Endothelial cell of umbilical vein (primary cell): Measurements from ENCODE around the gene MRPS34. TPM values are rescaled to one million over a fixed set of nuclear protein-coding genes. Genes with fewer than 3 reads are reported as not detected.

Experiments used
- BruUV-seq: library from RNA; stranded (reverse); fragments of 400-500 nt; replicated peaks from 2 replicates; lab custom pipeline; 2021; lab: Mats Ljungman, UMichigan
- CTCF ChIA-PET: fragments of 300-600, 350-600 bp; sonication (Branson Sonifier 250); formaldehyde crosslinking; loops from one replicate; lab custom pipeline; 2021; ENCODE audit warnings: antibody characterized with exemption, inconsistent platforms; lab: Charles Lee
- POLR2A ChIA-PET: fragments of 300-600, 350-600 bp; sonication (Branson Sonifier 250); formaldehyde crosslinking; loops from one replicate; lab custom pipeline; 2021; ENCODE audit warnings: antibody characterized with exemption, inconsistent platforms; lab: Charles Lee
- DNase-seq: peaks from one replicate; pipeline ENCODE4 v3.0.0-alpha.2; 2011; ENCODE audit warnings: low read depth, low spot score
- FAIRE-seq: peaks from 2 replicates; lab custom pipeline; 2011; peaks lifted over from hg19 to GRCh38; lab: Jason Lieb, UNC
- H2AFZ ChIP-seq: 2 replicates; pipeline ENCODE4 v1.6.0; 2012; ENCODE audit warnings: low read depth, low read length, control low read depth, inconsistent platforms
- H3K27ac ChIP-seq: 2 replicates; pipeline ENCODE4 v1.5.1; 2011; ENCODE audit warnings: low read depth, mild to moderate bottlenecking, control low read depth, low read length, moderate library complexity; ENCODE audit not compliant: insufficient read depth
- H3K27me3 ChIP-seq, 2 experiments: 2 replicates each; pipeline versions ENCODE4 v1.6.0 to v1.6.1; 2011; ENCODE audit warnings: low read length in 2 of 2, mixed read lengths in 1 of 2; ENCODE audit not compliant: control insufficient read depth in 2 of 2, insufficient read depth in 2 of 2
- H3K36me3 ChIP-seq, 2 experiments: 2 replicates in 1 of 2; 3 replicates in 1 of 2; pipeline ENCODE4 v1.5.1; 2011; ENCODE audit warnings: low read length in 2 of 2, mild to moderate bottlenecking in 1 of 2, moderate library complexity in 1 of 2; ENCODE audit not compliant: control insufficient read depth in 2 of 2, insufficient read depth in 2 of 2; ENCODE audit errors: extremely low read depth in 1 of 2
- H3K4me1 ChIP-seq: 3 replicates; pipeline ENCODE4 v1.5.1; 2011; ENCODE audit warnings: mild to moderate bottlenecking, low read length; ENCODE audit not compliant: control insufficient read depth, insufficient read depth; ENCODE audit errors: extremely low read depth
- H3K4me2 ChIP-seq: 2 replicates; pipeline ENCODE4 v1.6.1; 2011; ENCODE audit warnings: low read length, control low read depth, mixed read lengths; ENCODE audit not compliant: insufficient read depth
- H3K4me3 ChIP-seq, 3 experiments: fragments of 200-600 bp in 1 of 3; sonication (generic), shearing (Covaris generic) in 1 of 3; replicated peaks in 1 of 3; 2 replicates each; pipeline ENCODE4 v1.5.1; 2011 to 2016; ENCODE audit warnings: control low read depth in 3 of 3, low read length in 3 of 3, mild to moderate bottlenecking in 2 of 3, inconsistent platforms in 1 of 3, low read depth in 1 of 3, moderate library complexity in 1 of 3; ENCODE audit not compliant: insufficient read depth in 1 of 3
- H3K79me2 ChIP-seq: 2 replicates; pipeline ENCODE4 v1.6.0; 2012; ENCODE audit warnings: low read length, inconsistent platforms; ENCODE audit not compliant: control insufficient read depth, insufficient read depth
- H3K9ac ChIP-seq: replicated peaks from 2 replicates; pipeline ENCODE3; 2011; ENCODE audit warnings: low read length, control low read depth; ENCODE audit not compliant: insufficient read depth; ENCODE audit errors: extremely low read depth
- H3K9me1 ChIP-seq: replicated peaks from 3 replicates; pipeline ENCODE4 v1.6.0; 2011; ENCODE audit warnings: mild to moderate bottlenecking, low read length; ENCODE audit not compliant: control insufficient read depth, insufficient read depth; ENCODE audit errors: extremely low read depth
- H3K9me3 ChIP-seq: replicated peaks from 2 replicates; pipeline ENCODE4 v1.5.1; 2012; ENCODE audit warnings: low read length, inconsistent platforms; ENCODE audit not compliant: control insufficient read depth, insufficient read depth
- H4K20me1 ChIP-seq: replicated peaks from 2 replicates; pipeline ENCODE3; 2011; ENCODE audit warnings: mild to moderate bottlenecking, low read length; ENCODE audit not compliant: control insufficient read depth, insufficient read depth; ENCODE audit errors: extremely low read depth
- CTCF ChIP-seq, 2 donors: IDR thresholded peaks; 1 replicate in 1 of 2; 2 replicates in 1 of 2; pipeline ENCODE4 v1.5.1; 2011; ENCODE audit warnings: low read length in 2 of 2, mild to moderate bottlenecking in 2 of 2, moderate library complexity in 2 of 2, control low read depth in 1 of 2, inconsistent platforms in 1 of 2, low read depth in 1 of 2; ENCODE audit not compliant: insufficient read depth in 1 of 2; ENCODE audit errors: extremely low read depth in 1 of 2
- EZH2 ChIP-seq: IDR thresholded peaks from 2 replicates; pipeline ENCODE4 v1.6.1; 2012; ENCODE audit warnings: borderline replicate concordance, low read depth, mild to moderate bottlenecking, moderate library complexity, low read length, inconsistent platforms; ENCODE audit not compliant: severe bottlenecking
- FOS ChIP-seq: IDR thresholded peaks from 2 replicates; pipeline ENCODE4 v1.6.1; 2011; ENCODE audit warnings: mild to moderate bottlenecking, low read length, moderate library complexity, borderline replicate concordance; ENCODE audit not compliant: insufficient read depth
- GATA2 ChIP-seq: IDR thresholded peaks from 2 replicates; pipeline ENCODE4 v1.7.0; 2011; ENCODE audit warnings: low read depth, mild to moderate bottlenecking, moderate library complexity, mixed read lengths, low read length; ENCODE audit not compliant: insufficient read length, insufficient read depth
- JUN ChIP-seq: IDR thresholded peaks from 2 replicates; pipeline ENCODE4 v1.6.1; 2011; ENCODE audit warnings: borderline replicate concordance, low read depth; ENCODE audit not compliant: insufficient read length, insufficient read depth
- MAX ChIP-seq: IDR thresholded peaks from 2 replicates; pipeline ENCODE4 v1.6.1; 2011; ENCODE audit not compliant: insufficient read depth, insufficient read length
- MYC ChIP-seq: IDR thresholded peaks from one replicate; pipeline ENCODE4 v1.6.1; 2011; ENCODE audit warnings: mild to moderate bottlenecking, low read depth, low read length
- POLR2A ChIP-seq: IDR thresholded peaks from 2 replicates; pipeline ENCODE4 v1.6.1; 2012; ENCODE audit warnings: low read depth, mild to moderate bottlenecking, control low read depth, low read length
- POLR2AphosphoS5 ChIP-seq: IDR thresholded peaks from 2 replicates; pipeline ENCODE4 v1.6.1; 2012; ENCODE audit warnings: low read depth, mild to moderate bottlenecking, control low read depth, low read length, moderate library complexity; ENCODE audit not compliant: insufficient read depth
- dilution Hi-C: fragments of 300-500 bp; cut with MboI; formaldehyde crosslinking; loops from one replicate; pipeline ENCODE4 v1.15.0; 2019; ENCODE audit warnings: low sequenced_read_pairs; ENCODE audit not compliant: extremely low pct_ligation_motif_present
- intact Hi-C: fragments of 100-400 bp; cut with micrococcal nuclease; formaldehyde crosslinking; loops from one replicate; pipeline ENCODE4 v1.10.0; 2022
- polyA plus RNA-seq, 4 experiments: library from polyadenylated mRNA; depleted of rRNA in 3 of 4; stranded (reverse) in 3 of 4; unstranded in 1 of 4; fragments of >200 nt; gene quantifications; 2 replicates each; pipeline versions ENCODE4 v1.2.1 to v1.2.3, GENCODE V29; 2011 to 2012; ENCODE audit warnings: missing spikeins in 1 of 4
- total RNA-seq: library from RNA; stranded (reverse); gene quantifications from 2 replicates; pipeline ENCODE4 v1.2.3, GENCODE V29; 2021

The MRPS34 gene
- total and polyA plus RNA-seq, 2 donors (not counting 3 experiments of a cell fraction or from before 2014, with no cell fraction given): 82.1 to 102 TPM

GRCh38 chr16:1745900-1746692, 26.8 kb downstream of the MRPS34 start:
- H2AFZ ChIP-seq: no peak overlapping the region
- H3K79me2 ChIP-seq: no peaks in the 10 kb centered on the region
- no peak overlapping the region for H3K4me2 ChIP-seq
- FAIRE-seq (no peak), DNase-seq (no peak)
- H3K27ac ChIP-seq: no peak overlapping the region
- H3K9me1 ChIP-seq: no peaks in the 10 kb centered on the region
- H4K20me1 ChIP-seq: no peaks in the 10 kb centered on the region
- no peaks in the 10 kb centered on the region for H3K27me3 ChIP-seq
- no peak overlapping the region for H3K9ac ChIP-seq
- CTCF ChIA-PET: interaction anchor here (1.4 kb wide), 1 partner anchor 23 kb away, joined by 3 read pairs; no protein-coding TSS in a partner anchor
- POLR2A ChIA-PET: no interaction called here
- H3K36me3 ChIP-seq: peaks cover 8 to 41% of the 10 kb centered on the region in 2 experiments
- no peaks in the 10 kb centered on the region for H3K4me1 ChIP-seq
- intact Hi-C loops (no loop called here), dilution Hi-C loops (no loop called here)
- BruUV-seq: no TSS peak
- H3K9me3 ChIP-seq: no peaks in the 10 kb centered on the region
- H3K4me3 ChIP-seq: no peak overlapping the region
- TF ChIP-seq POLR2AphosphoS5: no peak
- no peak for TF ChIP-seq EZH2

- Histone ChIP-seq H4K20me1 (no peaks in the 10 kb centered on the region), H3K4me1 (no peaks in the 10 kb centered on the region), H3K36me3 (peaks cover 8 to 45% of the 10 kb centered on the region in 2 experiments), H3K9me1 (no peaks in the 10 kb centered on the region), H3K79me2 (no peaks in the 10 kb centered on the region), H3K9ac (no peak overlapping the region), H3K4me2 (no peak overlapping the region), H3K27ac (no peak overlapping the region), H2AFZ (no peak overlapping the region), H3K4me3 (no peak overlapping the region), H3K27me3 (no peaks in the 10 kb centered on the region), H3K9me3 (no peaks in the 10 kb centered on the region)
- FAIRE-seq (no peak), DNase-seq (no peak)
- intact Hi-C loops (no loop called here), dilution Hi-C loops (no loop called here)
- BruUV-seq: no TSS peak
- ChIA-PET POLR2A (no interaction called here), CTCF (interaction anchor here (1.4 kb wide), 1 partner anchor 22 kb away, joined by 3 read pairs; no protein-coding TSS in a partner anchor)
- TF ChIP-seq FOS: no peak
- no peak for TF ChIP-seq CTCF (IDR thresholded peaks at IDR 0.05; ENCODE audit: extremely low read depth in 1 of 2, insufficient read depth in 1 of 2, low read depth in 1 of 2, low read length in 2 of 2)
- TF ChIP-seq MAX: no peak
- TF ChIP-seq JUN: no peak
- TF ChIP-seq POLR2AphosphoS5: no peak
- TF ChIP-seq POLR2A: no peak
- no peak for TF ChIP-seq GATA2
- no peak for TF ChIP-seq MYC
- no peak for TF ChIP-seq EZH2
These were observed 27.6 kb downstream of the MRPS34 start for GRCh38 chr16:1745181-1745899.
